Activated naive CD4-positive, alpha-beta T cell treated with anti-CD3 and anti-CD28 coated beads, Interleukin-2, amount 50 U/mL, for 16 hours (primary cell): Measurements from ENCODE around the gene OR1F1.
A peak's percentile ranks its signal among the peaks of the same experiment; 100 is the strongest.
"Not testable (repeated sequence)": the region's sequence is repeated elsewhere in the genome, so short reads cannot be mapped to it uniquely, and the experiment has no call there.

ENCODE experiments used
- DNase-seq: peaks from one replicate; pipeline ENCODE4 v3.0.0-alpha.2; 2020

Gene OR1F1

DNA sequence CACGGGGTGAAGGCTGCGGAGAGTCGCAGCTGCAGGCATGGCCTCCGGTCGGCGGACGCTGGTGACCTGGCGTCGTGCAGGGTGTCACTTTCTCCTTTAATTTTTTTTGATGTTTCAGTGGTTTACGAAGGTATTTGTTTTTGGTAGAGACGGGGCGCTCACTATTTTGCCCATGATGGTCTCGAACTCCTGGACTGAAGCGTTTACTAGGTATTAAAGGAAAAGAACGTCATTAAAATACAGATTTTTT lies 36.1 kb upstream of the OR1F1 start:
- DNase-seq, result no peak

DNA sequence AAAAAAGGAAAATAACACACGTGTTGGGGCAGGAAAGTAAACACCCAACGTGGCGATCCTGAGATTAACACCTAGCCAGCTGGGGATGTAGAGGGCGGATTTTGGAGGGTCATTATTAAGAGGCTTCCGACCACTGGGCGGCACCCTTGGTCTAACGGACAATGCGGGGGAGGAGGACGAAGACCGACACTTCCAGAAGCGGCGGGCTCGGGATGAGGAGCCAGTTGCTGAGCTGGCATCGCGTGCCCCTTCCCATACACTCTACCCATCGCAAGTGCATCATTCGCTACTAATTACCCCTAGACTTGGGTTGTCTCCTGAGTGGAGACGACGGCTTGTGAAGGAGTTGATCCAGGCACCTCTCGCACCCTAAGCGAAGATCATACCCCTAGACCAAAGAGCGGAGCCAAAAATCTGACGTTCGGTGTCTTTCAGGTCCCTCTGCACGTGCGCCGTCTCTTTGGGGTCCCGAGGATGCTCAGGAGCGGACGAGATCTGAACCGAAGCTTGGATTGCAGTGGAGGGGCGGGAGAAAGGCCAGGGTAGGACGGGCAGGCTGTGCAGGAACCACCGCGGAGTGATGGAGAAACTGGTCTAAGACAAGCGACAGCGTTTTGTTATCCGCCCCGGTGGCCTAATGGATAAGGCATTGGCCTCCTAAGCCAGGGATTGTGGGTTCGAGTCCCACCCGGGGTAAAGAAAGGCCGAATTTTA lies 35.6 kb upstream of the OR1F1 start:
- DNase-seq, result peak; percentile 82

DNA sequence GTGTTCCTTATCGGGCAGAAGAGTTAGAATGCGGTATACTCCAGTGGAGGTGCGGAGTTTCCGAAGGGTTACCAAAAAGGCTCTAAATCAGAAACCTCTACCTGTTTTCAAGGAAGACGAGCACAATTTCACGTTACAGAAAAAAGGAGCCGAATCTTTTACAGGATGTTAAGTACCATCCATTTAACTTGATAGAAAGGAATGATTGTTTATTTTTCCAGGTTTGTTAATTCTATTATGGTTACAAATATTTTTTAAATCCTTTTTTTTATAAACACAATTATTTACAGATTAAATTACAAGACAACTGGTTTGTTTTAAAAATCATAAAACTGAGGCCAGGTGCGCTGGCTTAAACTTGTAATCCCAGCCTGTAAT lies 35.0 kb upstream of the OR1F1 start:
- DNase-seq, result no peak

DNA sequence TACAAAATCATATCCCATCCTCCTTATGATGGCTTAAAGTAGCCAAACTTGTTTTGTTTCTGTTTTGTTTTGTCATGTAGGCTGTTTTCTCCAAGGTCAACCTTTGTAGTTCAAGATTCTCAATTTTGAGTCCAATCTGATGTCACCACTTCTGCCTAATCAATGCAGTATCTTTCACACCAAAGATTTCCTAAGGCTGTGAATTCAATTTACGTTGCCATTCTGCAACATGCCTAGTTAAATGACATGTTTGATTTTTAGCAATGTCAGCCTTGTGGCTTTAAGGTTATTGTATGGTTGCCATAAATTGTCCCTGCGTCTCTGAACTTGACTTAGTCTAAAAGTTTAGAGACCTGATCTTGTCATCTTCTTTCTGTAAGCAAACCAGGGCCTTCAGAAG lies 32.8 kb upstream of the OR1F1 start:
- DNase-seq, result no peak

DNA sequence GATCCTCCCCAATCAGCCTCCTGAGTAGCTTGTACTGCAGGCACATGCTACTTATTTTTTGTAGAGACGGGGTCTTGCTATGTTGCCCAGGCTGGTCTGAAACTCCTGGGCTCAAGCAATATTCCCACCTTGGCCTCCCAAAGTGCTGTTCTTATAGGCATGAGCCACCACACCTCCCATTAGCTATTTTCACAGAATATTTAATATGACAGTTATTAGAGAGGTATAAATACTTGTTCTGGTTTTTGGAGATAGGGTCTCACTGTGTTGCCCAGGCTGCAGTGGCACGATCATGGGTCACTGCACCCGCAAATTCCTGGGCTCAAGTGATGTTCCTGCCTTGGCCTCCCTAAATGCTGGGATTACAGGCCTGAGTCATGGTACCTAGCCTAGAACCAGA lies 32.0 kb upstream of the OR1F1 start:
- DNase-seq, result no peak

DNA sequence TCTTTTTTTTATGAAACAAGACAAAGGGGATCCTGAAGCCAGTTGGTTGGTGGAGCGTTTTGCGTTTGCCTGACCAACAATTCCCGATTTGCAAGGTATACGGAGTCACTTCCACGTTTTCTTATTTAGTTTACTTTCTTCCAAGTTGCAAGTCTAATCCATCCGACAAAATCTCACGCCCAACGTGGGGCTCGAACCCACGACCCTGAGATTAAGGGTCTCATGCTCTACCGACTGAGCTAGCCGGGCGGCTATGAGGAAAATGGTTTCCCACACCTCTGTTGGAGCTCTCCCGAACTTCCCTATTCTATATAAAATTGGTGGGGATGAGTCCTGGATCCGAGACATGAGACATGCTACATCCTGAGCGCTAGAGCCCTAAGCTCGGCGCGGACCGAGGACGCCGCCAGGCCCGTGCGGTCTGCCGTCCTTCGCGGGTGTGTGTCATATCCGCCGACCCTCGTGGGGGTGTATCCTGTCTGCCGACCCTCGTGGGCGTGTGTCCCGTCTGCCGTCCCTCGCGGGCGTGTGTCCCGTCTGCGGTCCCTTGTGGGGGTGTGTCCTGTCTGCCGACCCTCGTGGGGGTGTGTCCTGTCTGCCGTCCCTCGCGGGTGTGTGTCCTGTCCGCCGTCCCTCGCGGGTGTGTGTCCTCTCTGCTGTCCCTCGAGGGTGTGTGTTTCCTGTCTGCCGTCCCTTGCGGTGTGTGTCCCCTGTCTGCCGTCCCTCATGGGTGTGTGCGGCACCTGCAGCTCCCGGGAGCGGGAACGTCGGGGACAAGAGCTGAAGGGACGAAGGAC lies 30.6 kb upstream of the OR1F1 start:
- peak; percentile 41 for DNase-seq

DNA sequence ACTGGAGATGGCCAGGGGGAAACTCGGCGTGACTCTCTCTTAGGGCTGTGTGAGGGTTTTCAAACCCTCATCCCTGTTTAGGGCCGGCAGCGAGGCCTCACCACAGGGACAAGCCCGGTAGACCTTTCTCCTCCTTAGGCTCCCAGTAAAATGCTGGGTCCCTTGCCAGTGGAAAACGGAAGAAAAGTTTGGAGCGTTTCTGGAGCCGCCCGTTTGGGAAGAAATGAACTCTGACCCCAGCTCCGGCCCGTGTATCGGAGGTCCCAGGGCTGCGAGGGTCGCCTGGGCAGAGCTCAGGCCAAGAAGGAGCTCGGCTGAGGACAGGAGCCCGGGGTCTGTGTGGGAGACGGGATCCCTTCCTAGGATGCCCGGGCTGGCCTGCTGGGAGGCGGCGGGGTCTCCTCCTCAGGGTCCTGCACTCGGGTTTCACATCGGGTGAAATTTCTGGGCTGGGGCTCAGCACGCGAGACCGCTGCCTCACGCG lies 29.9 kb upstream of the OR1F1 start:
- no peak for DNase-seq

DNA sequence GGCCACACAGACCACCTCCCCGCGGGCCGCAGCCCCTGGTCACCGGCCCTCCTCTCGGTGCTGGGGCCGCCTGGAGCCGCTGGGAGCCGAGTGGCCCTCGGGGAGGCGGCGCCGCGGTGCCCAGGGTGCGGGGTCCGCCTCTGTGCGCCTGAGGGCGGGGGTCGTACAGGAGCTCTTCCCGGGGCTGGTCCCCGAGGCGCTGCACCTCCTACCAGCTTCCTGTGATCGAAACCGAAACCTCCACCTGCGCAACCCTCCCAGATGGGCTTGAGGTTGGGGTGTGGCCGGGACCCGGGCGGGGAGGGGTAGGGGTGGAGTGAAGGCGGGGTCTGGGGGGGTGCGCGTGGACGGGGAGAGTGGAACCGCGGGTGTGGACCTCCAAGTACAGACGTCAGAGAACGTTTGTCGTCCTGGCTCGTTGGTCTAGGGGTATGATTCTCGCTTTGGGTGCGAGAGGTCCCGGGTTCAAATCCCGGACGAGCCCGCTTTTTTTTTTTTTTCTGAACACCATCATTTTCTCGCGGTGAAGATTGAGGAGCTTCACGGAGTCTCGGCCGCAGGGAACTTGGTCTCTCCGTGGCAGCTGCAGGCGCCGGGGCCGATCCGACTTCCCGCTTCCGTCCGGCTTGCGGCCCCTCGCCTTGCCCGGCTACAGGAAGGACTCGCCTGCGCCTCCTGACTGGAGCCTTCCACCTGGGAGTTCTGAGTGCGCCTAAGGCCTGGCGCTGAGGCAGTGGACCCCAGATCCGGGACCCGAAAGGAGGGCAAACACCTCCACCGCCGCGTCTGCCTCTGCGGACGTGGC lies 29.3 kb upstream of the OR1F1 start:
- DNase-seq, result peak; percentile 77

DNA sequence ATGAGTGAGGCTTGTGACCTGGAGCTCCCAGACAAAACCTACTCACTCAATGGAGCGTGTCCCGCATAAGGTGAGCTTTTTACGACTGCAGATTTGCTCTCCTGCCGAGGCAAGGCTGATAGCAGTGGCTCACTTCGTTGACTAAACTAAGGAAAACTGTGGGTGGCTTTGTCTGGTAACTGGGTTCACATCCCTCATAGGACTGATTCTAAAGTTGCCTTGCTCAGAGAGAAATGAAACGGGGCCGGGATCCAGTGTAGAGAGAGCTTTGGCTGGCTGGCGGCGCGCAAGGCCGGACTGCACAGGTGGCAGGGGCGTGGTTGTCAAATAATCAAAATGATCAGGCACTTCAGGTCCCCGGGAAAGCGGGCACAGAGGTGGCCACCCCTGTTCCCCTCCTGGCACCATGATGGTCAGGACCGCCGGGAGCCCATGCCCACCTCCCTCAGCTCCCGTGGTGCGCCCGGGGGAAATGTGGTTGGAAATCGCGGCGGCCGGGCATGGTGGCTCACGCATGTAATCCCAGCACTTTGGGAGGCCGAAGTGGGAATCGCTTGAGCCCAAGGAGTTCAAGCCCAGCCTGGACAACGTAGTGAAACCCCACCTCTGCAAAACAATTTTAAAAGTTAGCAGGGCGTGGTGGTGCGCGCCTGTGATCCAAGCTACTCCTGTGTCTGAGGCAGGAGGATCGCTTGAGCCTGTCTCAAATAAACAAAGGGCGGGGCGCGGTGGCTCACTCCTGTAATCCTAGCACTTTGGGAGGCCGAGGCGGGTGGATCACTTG lies 26.6 kb upstream of the OR1F1 start:
- DNase-seq, result no peak

DNA sequence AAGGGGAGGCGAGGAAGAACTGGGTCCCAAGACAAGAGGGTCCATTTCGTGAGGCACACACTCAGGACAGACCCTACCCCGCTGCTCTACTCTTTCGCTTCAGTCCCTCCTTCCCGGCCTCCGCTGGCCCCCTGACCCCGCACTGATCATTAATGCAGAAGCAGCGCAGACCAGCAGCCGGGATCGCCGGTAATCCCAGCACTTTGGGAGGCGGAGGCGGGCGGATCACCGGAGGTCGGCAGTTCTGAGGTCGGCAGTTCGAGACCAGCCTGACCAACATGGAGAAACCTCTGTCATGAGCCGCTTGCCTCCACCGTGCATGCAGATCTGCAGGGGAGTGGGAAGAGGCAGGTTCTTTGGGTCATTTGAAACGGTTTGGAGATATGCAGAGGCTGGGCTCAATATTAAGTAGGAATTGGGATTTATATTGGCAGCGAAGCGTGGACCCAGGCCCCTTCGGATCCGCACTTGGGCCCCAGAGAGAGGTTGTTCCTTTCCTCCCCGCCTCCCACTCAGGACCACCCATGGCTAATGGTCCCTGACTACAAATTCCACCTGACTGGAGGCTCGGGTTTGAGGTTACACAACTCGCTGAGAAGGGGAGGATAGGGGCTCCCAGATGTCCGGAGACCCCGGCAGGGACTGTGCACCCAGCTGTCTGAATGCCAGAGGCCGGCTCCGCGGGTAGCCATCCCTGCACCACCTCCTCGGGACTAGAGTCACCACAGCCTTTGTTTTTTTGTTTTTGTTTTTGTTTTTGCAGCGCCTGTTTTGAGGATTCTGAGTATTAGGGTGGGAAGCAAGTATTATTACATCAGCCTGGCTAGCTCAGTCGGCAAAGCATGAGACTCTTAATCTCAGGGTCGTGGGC lies 23.6 kb upstream of the OR1F1 start:
- no peak for DNase-seq

DNA sequence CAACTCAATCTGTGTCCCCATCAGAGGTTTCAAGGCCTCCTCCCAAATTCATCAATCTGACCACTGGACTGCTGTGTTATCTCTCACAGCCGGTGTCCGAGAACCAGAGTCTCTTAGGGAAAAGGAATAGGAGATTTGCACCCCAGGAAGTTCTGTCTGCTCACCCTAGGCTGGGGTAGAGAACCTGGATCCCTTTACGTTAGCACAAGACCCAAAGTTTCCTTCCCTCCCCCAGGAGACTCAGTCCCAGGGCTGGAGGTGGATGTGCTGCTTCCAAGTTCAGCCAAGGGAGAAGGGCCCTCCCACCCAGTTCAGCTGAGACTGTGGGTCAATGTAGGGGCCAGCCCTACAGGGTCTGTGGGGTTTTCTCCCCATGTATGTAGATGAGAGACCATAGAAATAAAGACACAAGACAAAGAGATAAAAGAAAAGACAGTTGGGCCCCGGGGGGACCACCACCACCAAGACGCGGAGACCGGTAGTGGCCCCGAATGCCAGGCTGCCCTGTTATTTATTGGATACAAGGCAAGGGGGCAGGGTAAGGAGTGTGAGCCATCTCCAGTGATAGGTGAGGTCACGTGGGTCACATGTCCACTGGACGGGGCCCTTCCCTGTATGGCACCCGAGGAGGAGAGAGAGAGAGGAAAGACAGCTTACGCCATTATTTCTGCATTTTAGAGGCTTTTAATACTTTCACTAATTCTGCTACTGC lies 22.7 kb upstream of the OR1F1 start:
- no peak for DNase-seq

DNA sequence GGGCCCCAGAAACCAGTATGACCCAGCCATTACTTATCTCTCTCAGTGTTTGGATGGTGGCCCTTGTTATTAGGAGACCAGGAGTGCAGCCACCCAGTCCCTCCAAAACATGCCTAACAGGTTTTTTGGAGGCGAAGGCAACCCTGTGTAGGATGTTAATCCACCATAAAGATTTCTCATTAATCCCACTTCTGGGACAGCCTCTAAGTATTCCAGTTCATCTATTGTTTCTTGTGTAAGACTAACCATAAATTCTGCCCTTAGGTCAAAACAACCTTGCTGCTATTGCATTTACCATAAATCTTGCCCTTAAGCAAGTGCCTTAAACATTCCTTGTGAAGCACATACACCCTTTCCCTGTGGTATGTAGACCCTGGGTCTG lies 21.5 kb upstream of the OR1F1 start:
- DNase-seq, result no peak

DNA sequence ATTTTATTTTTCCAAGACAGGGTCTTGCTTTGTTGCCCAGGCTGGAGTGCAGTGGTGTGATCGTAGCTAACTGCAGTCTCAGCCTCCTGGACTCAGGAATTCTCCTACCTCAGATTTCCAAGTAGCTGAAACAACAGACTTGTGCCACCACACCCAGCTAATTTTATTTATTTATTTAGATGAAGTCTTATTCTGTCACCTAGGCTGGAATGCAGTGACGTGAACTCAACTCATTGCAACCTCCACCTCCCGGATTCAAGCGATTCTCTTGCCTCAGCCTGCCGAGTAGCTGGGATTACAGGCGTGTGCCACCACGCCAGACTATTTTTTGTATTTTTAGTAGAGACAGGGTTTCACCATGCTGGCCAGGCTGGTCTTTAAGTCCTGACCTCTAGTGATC lies 19.3 kb upstream of the OR1F1 start:
- not testable (repeated sequence) for DNase-seq

DNA sequence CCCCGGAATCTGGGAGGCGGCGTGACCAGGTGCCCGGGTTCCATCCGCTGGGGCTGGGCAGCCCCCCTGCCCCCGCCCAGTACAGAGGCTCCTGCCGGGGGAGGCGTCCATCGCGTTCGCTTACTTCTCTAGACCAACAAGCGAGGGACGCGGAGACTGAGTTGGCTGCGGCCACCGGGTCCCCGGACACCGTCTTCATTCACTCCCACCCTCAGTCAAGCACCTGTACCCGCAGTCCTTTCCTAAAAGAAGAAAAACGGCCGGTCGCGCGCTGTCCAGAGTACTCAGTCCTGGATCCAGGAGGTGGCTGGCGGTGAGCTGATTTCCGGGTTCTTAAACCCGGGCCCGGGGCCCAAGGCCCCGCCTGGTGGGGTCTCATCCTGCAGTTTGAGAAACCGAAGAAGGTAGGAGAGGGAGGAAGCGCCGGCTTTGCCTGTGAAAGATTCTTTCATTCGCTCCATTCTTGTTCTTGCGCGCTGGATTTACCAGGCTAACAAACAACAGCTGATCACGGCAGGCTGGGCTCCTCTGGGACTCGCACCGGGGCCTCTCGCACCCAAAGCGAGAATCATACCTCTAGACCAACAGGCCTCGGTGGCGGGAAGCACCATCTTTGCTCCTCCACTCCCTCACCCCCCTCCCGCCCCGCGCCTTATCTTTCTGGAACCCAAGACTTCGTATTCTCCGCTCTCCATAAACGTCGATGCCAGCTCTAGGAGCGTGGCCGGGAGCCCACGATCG lies 17.4 kb upstream of the OR1F1 start:
- peak; percentile 30 for DNase-seq

DNA sequence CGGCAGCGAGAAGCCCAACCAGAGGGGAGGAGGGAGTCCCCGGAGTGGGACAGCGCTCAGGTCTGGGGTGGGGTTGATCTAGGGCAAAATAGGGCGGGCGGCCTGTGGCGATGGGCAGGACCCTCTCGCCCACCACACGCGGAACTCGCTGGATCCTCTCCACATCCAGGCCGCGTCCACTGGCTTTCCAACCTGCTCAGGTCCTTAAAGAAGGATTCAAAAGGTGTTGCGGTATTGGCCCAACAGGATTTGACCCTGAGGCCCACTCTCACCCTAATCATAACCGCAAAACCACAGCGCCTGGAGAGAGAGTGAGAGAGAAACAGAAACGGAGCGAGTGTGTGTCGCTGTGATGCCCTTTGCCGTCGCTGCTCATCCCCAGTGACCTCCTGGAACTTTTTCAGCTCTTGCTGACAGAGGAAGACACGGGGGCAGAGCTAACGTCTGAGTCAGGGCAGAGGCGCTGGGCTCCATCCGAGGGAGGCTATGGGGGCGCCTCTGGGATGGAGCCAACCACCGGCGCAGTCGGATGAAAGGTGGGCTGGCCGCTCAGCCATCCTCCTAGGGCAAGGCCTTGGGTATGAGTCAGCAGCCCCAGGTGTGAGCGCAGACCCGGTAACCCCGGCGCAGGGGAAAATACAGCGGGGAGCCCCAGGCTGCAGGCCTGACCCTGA lies 16.7 kb upstream of the OR1F1 start:
- peak; percentile 51 for DNase-seq

DNA sequence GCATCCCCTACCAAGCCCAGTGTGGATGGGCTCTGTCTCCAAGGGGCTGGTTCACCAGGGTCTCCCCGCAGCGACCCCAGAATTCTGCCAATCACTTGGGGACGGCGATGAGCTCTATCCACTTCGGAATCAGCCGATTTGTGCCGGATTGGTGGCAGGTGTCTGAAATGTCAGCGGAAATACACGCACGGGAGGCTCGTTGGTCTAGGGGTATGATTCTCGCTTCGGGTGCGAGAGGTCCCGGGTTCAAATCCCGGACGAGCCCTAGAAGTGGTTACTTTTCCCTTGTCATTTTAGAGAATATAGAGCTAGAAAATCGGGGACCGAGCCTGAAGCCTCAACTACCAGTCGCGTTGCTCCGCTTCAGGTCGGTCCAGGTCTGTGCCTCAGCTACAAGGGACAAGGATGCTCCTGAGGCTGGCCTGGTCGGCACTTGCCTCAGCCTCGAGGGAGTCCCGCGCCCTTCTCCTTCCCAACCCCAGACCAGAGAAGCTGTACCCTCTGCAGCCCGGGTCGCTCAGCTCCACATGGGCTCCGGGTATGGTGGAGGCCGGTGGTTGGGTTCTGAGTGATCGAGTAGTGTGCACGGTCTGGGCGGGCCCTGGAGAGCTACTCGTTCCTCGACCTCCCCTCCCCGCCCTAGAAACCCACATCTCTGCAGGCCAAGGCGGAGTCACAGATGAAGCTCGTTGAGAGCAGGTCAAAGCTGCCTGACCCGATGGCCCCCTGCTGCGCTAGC lies 16.0 kb upstream of the OR1F1 start:
- peak; percentile 46 for DNase-seq

DNA sequence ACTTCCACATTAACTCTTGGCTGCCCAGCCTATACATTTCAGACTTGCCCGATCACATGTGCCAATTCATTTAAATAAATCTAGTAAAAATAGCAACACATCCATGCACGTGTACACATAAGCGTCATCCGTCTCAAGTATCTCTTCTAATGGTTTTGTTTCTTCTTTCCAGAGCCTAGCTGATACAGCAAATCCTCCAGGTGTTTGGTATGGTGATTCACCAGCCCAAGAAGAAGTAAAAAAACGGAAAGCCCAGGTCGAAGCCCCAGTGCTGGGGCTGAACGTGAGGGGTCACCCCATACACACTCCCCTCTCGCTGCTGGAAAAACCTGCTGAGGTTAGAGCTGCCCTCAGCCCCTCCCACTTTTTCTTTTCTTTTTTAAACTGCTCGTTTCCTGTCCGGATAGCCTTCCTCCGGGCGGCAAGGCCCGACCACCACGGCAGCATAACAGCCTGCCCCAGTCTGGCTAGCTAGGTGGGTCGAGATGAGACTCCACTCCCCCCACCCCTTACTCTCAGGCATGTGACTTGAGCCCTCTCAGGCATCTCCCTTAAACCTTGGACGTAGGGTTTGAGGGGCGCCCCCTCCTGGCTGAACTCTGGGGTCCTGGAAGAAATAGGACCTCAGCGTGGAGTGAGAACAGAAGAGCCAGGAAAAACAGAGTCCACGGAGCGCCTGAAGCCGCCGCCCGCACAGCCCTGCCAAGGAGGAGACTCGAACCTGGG lies 13.9 kb upstream of the OR1F1 start:
- DNase-seq, result no peak

DNA sequence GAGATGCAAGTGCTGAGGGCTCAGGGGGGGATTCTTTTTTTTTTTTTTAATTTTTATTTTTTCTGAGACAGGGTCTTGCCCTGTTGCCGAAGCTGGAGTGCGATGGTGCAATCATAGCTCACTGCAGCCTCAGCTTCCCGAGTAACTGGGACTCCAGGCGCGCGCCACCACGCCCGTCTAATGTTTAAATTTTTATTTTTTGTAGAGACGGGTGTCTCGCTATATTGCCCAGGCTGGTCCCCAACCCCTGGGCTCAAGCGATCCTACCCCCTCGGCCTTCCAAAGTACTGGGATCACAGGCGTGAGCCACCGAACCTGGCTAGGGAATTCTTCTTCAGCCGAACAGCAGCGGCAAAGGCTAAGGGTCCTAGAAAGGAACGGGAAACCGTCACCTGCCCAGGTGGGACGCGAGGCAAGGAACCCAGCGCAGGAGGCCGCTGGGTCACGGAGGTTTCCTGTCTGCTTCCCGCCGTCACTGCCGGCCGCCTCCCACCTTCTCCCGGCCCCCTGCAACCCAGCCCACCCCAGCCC lies 13.3 kb upstream of the OR1F1 start:
- no peak for DNase-seq
